ENCODE data around the gene P2RY2. TPM values are rescaled to one million over a fixed set of nuclear protein-coding genes. Genes with fewer than 3 reads are reported as not detected.

The P2RY2 gene
- polyA plus RNA-seq, 2 of the 4 experiments (the other 2 are of a cell fraction) = 3.7 to 6.4 TPM

DNA sequence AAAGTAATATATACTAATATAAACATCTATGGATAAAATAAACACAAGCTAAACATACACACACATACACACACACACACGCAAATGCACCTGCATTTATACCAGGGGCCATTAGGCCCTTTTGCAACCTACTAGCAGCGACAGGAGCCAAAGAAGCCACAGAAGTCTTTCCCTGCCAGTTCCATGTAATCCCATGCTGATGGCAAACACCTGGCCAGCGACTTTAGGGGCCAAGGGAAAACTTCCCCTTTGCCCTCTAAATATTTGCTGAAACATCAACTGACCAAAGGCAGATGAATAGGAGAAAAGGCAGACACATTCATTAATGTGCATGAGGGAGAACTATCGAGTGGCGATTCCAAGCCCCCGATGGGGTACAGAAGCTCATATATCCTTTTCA lies 14.8 kb upstream of the P2RY2 start:
- Histone ChIP-seq H3K27ac (no peak overlapping the region), H3K4me3 (no peak overlapping the region), H3K4me2 (no peak overlapping the region), H3K9me3 (no peaks in the 10 kb centered on the region), H3K4me1 (peaks cover 34% of the 10 kb centered on the region)
- no peak for FAIRE-seq
- WGBS (ENCODE audit: missing lambda C conversion rate) = 88% methylated on average over 6 of the region's 6 CpGs
- DNase-seq (ENCODE audit: low read depth in 1 of 2, low spot score in 1 of 2) = no peak
- POLR2A ChIA-PET = no interaction called here
- CTCF ChIA-PET = interaction anchor here (1.3 to 1.9 kb wide), 2 partner anchors 15 to 25 kb away, joined by 3 to 4 read pairs; partner anchors contain the start of gene P2RY2
- ATAC-seq = no peak
- TF ChIP-seq RFX5 (IDR thresholded peaks at IDR 0.05) (no peak), ZFP36 (IDR thresholded peaks at IDR 0.05; ENCODE audit: borderline replicate concordance, partially characterized antibody) (no peak), MAZ (IDR thresholded peaks at IDR 0.05; ENCODE audit: borderline replicate concordance, low read depth, low read length) (no peak), MYC (IDR thresholded peaks at IDR 0.05; ENCODE audit: borderline replicate concordance, low read length) (no peak)

DNA sequence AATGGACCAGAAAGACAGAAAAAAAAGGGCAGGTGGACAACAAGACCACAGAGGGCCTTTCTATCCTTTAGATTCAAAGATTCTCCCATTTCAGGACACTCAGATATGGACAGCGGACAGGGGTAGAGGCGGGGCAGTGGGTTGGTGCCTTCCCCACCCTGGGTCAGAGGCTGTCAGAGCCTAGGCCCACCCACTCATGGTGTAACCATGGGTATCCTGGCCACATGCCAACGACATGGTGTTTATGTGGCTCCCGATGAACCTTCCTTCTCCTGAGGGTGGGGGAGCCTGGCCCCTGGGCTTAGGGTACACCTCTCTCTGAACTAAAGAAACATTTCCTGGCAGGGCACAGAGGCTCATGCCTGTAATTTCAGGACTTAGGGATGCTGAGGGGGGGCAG lies 14.3 kb upstream of the P2RY2 start:
- FAIRE-seq (no peak), ATAC-seq (no peak), DNase-seq (ENCODE audit: low read depth in 1 of 2, low spot score in 1 of 2) (no peak)
- no peak overlapping the region for H3K4me3 ChIP-seq
- CTCF ChIA-PET = interaction anchor here (1.3 to 1.9 kb wide), 2 partner anchors 14 to 25 kb away, joined by 3 to 4 read pairs; partner anchors contain the start of gene P2RY2
- no peak overlapping the region for H3K4me2 ChIP-seq
- POLR2A ChIA-PET = no interaction called here
- WGBS (ENCODE audit: missing lambda C conversion rate) = 81% methylated on average over 4 of the region's 4 CpGs
- no peak for TF ChIP-seq CHD4 (IDR thresholded peaks at IDR 0.05; ENCODE audit: borderline replicate concordance)
- TF ChIP-seq, protein P1, sequence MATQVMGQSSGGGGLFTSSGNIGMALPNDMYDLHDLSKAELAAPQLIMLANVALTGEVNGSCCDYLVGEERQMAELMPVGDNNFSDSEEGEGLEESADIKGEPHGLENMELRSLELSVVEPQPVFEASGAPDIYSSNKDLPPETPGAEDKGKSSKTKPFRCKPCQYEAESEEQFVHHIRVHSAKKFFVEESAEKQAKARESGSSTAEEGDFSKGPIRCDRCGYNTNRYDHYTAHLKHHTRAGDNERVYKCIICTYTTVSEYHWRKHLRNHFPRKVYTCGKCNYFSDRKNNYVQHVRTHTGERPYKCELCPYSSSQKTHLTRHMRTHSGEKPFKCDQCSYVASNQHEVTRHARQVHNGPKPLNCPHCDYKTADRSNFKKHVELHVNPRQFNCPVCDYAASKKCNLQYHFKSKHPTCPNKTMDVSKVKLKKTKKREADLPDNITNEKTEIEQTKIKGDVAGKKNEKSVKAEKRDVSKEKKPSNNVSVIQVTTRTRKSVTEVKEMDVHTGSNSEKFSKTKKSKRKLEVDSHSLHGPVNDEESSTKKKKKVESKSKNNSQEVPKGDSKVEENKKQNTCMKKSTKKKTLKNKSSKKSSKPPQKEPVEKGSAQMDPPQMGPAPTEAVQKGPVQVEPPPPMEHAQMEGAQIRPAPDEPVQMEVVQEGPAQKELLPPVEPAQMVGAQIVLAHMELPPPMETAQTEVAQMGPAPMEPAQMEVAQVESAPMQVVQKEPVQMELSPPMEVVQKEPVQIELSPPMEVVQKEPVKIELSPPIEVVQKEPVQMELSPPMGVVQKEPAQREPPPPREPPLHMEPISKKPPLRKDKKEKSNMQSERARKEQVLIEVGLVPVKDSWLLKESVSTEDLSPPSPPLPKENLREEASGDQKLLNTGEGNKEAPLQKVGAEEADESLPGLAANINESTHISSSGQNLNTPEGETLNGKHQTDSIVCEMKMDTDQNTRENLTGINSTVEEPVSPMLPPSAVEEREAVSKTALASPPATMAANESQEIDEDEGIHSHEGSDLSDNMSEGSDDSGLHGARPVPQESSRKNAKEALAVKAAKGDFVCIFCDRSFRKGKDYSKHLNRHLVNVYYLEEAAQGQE (IDR thresholded peaks at IDR 0.05) = peak; percentile 50; the same call in 1 of the 2 replicates
- H3K27ac ChIP-seq = no peak overlapping the region
- H3K9me3 ChIP-seq = no peaks in the 10 kb centered on the region
- peaks cover 29% of the 10 kb centered on the region for H3K4me1 ChIP-seq

DNA sequence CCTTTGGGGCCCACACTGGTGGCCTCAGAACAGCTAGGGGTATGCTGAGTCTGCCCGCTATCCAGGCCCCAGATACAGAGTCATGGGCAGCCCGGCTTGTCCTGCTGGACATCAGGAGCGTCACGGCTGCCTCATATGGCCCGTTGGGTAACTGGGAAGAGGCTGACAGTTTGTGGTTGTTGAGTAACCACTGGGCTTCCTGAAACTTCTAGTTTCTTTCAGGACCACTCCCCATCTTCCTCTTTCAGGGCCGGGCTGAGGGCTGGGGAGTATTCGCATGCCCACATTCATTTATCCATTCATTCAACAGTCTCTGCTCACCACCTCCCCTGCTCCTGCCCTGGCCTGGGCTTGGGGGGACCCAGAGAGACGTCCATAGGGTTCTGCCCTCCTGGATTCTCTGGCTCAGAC lies 13.4 kb upstream of the P2RY2 start:
- Histone ChIP-seq H3K4me1 (peaks cover 27% of the 10 kb centered on the region), H3K4me2 (no peak overlapping the region), H3K9me3 (no peaks in the 10 kb centered on the region), H3K27ac (no peak overlapping the region), H3K4me3 (no peak overlapping the region)
- ATAC-seq (no peak), FAIRE-seq (no peak), DNase-seq (ENCODE audit: low read depth in 1 of 2, low spot score in 1 of 2) (no peak)
- 92% methylated on average over 8 of the region's 8 CpGs for WGBS (ENCODE audit: missing lambda C conversion rate)
- ChIA-PET CTCF (interaction anchor here (0.6 to 1.9 kb wide), 2 partner anchors 13 to 136 kb away, joined by 3 to 4 read pairs; partner anchors contain the start of gene P2RY2), POLR2A (no interaction called here)
- no peak for TF ChIP-seq CHD4 (IDR thresholded peaks at IDR 0.05; ENCODE audit: borderline replicate concordance)
- TF ChIP-seq RFX5 (IDR thresholded peaks at IDR 0.05) = no peak
- TF ChIP-seq MAFK (IDR thresholded peaks at IDR 0.05; ENCODE audit: partially characterized antibody) = no peak
- no peak for TF ChIP-seq POLR2AphosphoS2 (conservative IDR thresholded peaks at IDR 0.05; ENCODE audit: low read length)
- TF ChIP-seq JUNB (IDR thresholded peaks at IDR 0.05) = no peak
- TF ChIP-seq, protein P2, sequence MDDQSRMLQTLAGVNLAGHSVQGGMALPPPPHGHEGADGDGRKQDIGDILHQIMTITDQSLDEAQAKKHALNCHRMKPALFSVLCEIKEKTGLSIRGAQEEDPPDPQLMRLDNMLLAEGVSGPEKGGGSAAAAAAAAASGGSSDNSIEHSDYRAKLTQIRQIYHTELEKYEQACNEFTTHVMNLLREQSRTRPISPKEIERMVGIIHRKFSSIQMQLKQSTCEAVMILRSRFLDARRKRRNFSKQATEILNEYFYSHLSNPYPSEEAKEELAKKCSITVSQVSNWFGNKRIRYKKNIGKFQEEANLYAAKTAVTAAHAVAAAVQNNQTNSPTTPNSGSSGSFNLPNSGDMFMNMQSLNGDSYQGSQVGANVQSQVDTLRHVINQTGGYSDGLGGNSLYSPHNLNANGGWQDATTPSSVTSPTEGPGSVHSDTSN (IDR thresholded peaks at IDR 0.05) = no peak
- TF ChIP-seq RCOR1 (IDR thresholded peaks at IDR 0.05; ENCODE audit: low read depth, low read length) = no peak
- TF ChIP-seq, protein P3, sequence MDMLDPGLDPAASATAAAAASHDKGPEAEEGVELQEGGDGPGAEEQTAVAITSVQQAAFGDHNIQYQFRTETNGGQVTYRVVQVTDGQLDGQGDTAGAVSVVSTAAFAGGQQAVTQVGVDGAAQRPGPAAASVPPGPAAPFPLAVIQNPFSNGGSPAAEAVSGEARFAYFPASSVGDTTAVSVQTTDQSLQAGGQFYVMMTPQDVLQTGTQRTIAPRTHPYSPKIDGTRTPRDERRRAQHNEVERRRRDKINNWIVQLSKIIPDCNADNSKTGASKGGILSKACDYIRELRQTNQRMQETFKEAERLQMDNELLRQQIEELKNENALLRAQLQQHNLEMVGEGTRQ (IDR thresholded peaks at IDR 0.05) = no peak
- no peak for TF ChIP-seq EP300 (IDR thresholded peaks at IDR 0.05)
- TF ChIP-seq CEBPB (IDR thresholded peaks at IDR 0.05) = no peak
- TF ChIP-seq HDAC2 (IDR thresholded peaks at IDR 0.05) = no peak
- no peak for TF ChIP-seq TP53 (CRISPR knock-in tag; IDR thresholded peaks at IDR 0.05)
- TF ChIP-seq MYC (IDR thresholded peaks at IDR 0.05; ENCODE audit: borderline replicate concordance, low read length) = no peak
- no peak for TF ChIP-seq SREBF2 (IDR thresholded peaks at IDR 0.05)
- no peak for TF ChIP-seq FOSL2 (IDR thresholded peaks at IDR 0.05)
- TF ChIP-seq FOSL2 (CRISPR knock-in tag; IDR thresholded peaks at IDR 0.05) = no peak
- TF ChIP-seq HOXB13 (CRISPR knock-in tag; IDR thresholded peaks at IDR 0.05; ENCODE audit: low read depth) = no peak
- TF ChIP-seq RARB (CRISPR knock-in tag; IDR thresholded peaks at IDR 0.05) = no peak
- TF ChIP-seq, protein P4, sequence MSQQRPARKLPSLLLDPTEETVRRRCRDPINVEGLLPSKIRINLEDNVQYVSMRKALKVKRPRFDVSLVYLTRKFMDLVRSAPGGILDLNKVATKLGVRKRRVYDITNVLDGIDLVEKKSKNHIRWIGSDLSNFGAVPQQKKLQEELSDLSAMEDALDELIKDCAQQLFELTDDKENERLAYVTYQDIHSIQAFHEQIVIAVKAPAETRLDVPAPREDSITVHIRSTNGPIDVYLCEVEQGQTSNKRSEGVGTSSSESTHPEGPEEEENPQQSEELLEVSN (IDR thresholded peaks at IDR 0.05; ENCODE audit: borderline replicate concordance, low read depth) = no peak

Data from A549 (cell line).